HG02571 (cell line): ENCODE results near the gene BMP7.

ENCODE experiments used
- ATAC-seq: cut with Tn5 transposase; IDR thresholded peaks from one replicate; pipeline ENCODE4 v1.9.1; 2021; ENCODE audit warnings: mild to moderate bottlenecking, moderate library complexity; ENCODE audit not compliant: unreplicated experiment

The BMP7 gene

GRCh38 chr20:57234556-57235251 is 31.7 kb downstream of the BMP7 start:
- no peak for ATAC-seq

DNA sequence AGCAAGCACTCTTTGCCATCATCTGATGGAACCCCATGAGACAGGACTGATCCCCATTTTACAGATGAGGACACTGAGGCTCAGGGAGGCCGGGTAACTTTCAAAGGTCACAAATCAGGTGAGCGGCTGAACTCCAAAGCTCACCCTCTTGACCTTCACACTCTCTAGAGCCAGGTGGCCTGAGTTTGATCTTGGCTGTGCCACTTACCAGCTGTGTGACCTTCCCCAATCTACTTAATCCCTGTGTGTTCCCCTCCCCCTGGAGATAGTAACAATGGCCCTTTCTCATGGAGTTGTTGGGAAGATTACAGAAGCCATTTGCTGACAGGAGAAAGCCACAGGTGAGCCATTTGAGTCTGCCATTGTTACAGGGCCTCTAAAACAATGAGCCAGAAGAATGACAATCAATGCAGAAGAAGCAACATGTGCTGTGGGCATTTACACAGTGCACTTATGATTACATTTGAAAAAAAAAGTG is 34.5 kb downstream of the BMP7 start:
- ATAC-seq = no peak

- no peak for ATAC-seq
Measured at GRCh38 chr20:57231161-57231560, 35.3 kb downstream of the BMP7 start.

DNA sequence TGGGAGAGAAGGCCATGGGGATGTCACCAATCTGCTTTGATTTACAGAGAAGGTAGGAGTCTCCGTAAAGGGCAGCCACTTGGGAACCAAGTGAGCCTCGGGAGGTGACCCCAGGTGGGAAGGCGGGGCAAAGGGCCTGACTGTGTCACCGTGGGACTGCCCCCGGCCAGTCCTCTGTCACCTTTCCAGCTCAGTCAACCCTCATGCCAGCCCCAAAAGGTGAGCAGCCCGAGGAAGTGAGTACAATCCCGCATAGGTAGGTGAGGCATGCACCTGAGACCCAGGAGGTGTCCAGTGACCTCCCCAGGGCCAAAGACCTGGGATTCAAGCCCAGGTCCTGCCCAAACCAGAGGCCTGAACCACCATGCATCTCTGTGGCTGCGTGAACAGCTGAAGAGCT is 36.2 kb downstream of the BMP7 start:
- no peak for ATAC-seq

DNA sequence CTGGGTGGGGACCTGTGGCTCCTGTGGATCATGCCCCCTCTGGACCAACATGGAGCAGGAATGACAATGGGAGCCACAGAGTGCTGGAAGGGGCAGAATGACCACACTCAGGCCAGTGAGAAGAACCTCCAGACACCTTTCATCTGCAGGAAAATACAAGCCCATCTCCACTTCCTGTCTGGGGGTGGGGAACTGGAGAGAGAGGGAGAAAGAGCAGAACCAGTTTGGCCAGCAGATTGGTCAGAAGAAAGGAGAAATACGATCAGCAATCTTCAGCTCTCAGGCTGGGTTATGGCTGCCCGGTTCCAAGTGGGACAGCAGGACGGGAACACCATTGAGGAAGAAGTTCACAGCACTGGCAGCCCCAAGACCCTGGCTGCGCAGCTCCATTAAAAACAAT is 37.0 kb downstream of the BMP7 start:
- ATAC-seq = no peak

DNA sequence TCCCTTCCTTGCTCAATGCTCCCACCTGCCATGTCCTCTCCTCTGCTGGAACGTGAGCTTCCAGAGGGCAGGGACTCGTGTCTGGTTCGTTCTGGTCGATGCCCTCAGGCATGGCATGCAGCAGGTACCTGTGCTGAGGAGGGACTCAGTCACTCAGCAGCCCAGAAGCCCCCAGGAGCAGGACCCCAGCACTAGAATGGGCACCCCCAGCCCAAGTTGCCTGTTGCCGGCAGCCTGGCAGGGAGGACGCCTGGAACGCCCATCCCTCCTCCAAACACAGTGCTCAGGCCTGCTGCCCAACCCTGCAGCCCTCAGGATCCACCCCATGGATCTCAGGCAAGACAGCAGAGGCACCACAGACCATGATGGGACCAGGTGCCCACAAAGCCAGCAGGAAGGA is 40.6 kb downstream of the BMP7 start:
- no peak for ATAC-seq

DNA sequence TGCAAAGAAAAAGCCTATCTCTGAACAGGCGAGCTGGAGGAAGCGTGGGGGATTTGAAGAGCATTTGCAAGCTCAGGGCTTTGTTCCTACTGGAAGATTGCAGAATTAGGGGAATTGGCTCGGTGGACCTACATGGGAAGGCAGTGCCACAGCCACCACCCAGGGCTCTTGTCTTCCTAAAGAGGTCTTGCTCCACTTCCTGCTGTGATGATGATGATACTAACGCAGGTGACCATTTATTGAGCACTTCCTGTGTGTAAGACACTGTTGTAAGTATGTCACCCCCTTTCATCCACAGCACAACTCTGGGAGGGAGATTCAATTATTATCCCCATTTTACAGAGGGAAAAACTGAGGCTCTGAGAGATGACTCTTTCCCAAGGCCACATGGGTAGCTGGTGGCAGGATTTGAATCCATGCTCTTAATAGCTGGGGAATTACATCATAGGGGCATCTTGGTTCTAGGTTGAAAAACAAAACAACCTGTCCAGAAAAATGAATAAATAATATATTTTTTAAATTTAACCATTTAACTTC is 41.2 kb downstream of the BMP7 start:
- ATAC-seq = no peak

DNA sequence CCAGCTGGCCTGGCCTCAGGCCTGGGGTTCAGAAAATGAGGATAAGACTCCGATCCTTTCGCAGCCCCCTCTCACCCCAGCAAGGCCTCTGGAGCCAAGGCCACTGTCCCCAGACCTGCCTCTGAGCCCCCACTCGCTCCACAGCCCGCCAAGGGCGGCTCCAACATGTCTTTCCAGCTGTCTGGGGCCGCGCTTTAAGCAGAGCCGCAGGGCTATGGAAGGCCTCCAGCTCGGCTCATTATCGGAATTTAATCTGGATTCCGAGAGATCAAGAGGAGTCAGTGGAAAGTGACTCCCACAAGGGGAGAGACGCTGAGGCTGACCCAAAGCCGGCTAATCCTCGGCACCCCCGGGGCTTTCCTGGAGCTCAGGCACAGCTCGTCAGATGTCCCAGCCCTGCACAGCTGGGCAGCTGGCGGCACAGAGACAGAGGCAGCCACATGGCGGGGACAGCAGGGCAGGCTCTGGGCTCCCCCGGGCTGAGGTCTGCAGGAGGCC is 41.8 kb downstream of the BMP7 start:
- ATAC-seq = no peak

GRCh38 chr20:57223648-57224489 is 42.6 kb downstream of the BMP7 start:
- no peak for ATAC-seq

- ATAC-seq = no peak
Measured at GRCh38 chr20:57222631-57222950, 43.9 kb downstream of the BMP7 start.

DNA sequence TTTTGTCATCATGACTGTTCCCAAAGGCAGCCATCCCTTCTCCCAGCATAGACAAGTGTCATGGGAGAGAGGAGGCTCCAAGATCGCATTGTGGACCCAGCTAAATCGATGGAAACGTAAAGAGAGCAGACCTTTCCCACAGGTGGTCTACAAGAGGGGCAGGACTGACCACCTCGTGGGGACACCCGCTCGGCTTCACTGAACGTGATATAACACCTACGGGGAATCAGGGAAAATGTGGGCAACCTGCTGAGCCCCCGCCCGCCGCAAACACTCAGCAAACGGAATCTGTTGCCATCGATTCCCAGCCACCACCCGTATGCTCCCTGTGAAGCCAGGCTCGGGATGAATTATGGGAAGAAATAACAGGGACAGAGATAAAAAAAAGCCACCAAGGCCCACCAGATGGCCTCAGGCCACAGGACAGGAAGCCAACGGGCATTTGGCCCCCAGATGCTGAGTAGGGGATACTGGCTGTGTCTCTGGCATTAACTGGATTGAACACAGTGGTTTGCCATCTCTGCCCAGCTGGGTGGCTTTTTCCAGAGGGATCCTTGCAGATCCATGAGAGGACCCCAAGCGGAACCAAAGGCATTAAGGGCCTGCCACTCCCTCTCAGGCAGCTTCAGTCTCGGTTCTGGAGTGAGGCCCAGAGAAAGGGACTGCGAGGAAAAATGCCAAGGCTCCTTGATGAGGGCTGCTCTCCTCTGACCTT is 44.4 kb downstream of the BMP7 start:
- no peak for ATAC-seq

GRCh38 chr20:57220337-57221145 is 45.9 kb downstream of the BMP7 start:
- ATAC-seq = no peak

DNA sequence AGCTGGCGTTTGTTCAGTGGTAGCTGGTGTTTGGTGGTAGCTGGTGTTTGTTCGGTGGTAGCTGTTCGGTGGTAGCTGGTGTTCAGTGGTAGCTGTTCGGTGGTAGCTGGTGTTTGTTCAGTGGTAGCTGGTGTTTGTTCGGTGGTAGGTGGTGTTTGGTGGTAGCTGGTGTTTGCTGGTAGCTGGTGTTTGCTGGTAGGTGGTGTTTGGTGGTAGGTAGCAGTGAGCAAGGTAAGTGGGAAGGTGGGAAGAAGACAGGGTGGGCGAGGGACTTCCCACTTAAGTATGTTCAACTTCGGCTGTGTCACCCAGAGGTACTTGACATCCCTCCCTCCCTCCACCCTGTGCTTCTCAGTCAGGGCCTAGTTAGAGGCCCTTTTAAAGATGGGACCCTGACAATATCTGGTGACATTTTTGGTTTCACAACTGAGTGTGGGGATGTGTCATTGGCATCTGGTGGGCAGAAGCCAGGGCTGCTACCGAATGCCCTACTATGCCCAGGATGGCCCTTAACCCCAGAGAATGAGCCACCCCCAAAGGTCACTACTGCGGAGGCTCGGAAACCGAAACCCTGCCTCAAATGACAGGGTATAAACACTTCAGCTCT is 47.3 kb downstream of the BMP7 start:
- no peak for ATAC-seq

- ATAC-seq = no peak
Measured at GRCh38 chr20:57218489-57218888, 48.0 kb downstream of the BMP7 start.

DNA sequence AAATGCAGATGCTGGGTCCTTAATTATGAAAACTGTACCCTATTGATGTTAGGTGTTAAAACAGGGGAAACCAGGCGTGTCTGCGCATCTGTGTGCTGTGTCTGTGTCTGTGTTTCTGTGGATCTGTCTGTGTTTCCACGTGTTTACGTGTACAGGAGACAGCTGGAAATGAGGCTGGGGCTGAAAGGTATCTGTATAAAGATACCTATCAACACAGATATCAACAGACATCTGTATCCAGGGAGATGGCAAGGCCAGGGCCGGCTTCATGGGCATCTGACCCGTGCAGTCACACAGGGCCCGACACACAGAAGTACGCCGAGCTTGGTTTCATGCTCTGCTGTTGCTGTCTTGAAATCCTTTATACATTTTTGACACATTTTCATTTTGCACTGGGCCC is 48.6 kb downstream of the BMP7 start:
- no peak for ATAC-seq

- no peak for ATAC-seq
Measured at GRCh38 chr20:57216669-57217068, 49.8 kb downstream of the BMP7 start.

GRCh38 chr20:57215826-57216471 is 50.5 kb downstream of the BMP7 start:
- ATAC-seq = no peak

DNA sequence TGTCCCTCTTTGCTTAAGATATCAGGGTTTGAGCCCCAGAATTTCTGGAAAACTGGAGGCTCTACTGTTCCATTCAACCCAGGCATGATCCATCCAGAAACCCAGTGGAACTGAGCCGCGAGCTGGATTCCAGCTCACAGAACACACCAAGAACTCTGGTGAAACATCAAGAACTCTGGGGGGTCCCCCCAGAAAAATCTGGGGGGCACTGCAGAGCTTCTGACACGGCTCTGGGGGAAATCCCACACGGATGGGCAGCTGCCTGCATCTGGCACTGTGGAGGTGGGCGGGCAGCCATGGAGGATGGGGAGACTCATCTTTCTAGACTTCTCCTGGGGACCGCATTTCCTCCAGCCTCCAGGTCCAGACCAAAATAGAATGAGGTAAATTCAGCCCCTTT is 51.0 kb downstream of the BMP7 start:
- ATAC-seq = no peak

- ATAC-seq = no peak
Measured at GRCh38 chr20:57214948-57215347, 51.5 kb downstream of the BMP7 start.

DNA sequence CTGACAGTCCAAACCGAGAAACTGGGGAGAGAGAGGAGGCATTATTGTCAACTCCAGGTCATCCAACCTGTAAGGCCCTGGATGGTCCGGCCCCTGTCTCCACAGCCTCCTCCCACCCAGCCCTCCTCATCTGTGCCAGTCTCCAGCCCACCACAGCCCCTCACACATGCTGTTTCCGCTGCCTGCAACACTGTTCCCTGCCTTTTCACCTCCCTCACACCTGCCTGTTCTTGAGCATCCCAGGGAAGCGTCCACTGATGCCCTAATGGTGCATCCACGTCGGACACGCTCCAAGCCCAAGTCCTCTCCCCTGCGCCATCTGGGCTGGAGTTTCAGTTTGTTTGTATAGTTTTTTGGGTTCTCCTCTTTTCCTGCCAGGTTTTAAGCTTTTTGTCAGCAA is 52.0 kb downstream of the BMP7 start:
- ATAC-seq = no peak
